ENCODE results near the gene RNH1.

The RNH1 gene

GRCh38 chr11:454801-455565, 52.1 kb downstream of the RNH1 start:
- DNase-seq: no peak

GRCh38 chr11:454043-454442, 53.0 kb downstream of the RNH1 start:
- no peak for DNase-seq

GRCh38 chr11:453564-453963, 53.5 kb downstream of the RNH1 start:
- DNase-seq: no peak

GRCh38 chr11:452916-453527, 54.0 kb downstream of the RNH1 start:
- DNase-seq: no peak

- no peak for DNase-seq
Observed at GRCh38 chr11:452203-452744, 54.8 kb downstream of the RNH1 start.

GRCh38 chr11:451738-452137, 55.3 kb downstream of the RNH1 start:
- no peak for DNase-seq

GRCh38 chr11:450809-451451, 56.1 kb downstream of the RNH1 start:
- peak; percentile 37 to 69 for DNase-seq

- peak; percentile 85 to 91 for DNase-seq
Observed at GRCh38 chr11:449889-450808, 56.9 kb downstream of the RNH1 start, which contains the start of gene PTDSS2. Gene PTDSS2 (plus strand): TSS chr11:450279. CDS start chr11:450456, 177 bp downstream.

GRCh38 chr11:447923-448731, 58.9 kb downstream of the RNH1 start:
- DNase-seq: peak; percentile 78 to 81

- no peak for DNase-seq
Observed at GRCh38 chr11:446891-447290, 60.2 kb downstream of the RNH1 start.

- DNase-seq: no peak
Observed at GRCh38 chr11:445765-446588, 61.1 kb downstream of the RNH1 start.
